Lung (tissue), 12 donors: ENCODE data around the gene LAYN. TPM values are rescaled to one million over a fixed set of nuclear protein-coding genes. Genes with fewer than 3 reads are reported as not detected.

ENCODE experiments used
- ATAC-seq: fragments of 200-7000 bp; cut with Tn5 transposase; one replicate; pipeline ENCODE4 v1.9.1; 2020; ENCODE audit warnings: moderate number of reproducible peaks; ENCODE audit not compliant: insufficient read depth, low FRiP score
- DNase-seq, 3 donors: peaks; one replicate each; pipeline ENCODE4 v3.0.0-alpha.2; 2013 to 2017
- H3K27ac ChIP-seq, 2 donors: one replicate each; pipeline ENCODE4 v1.5.1; 2013; ENCODE audit warnings: mild to moderate bottlenecking in 2 of 2, moderate library complexity in 2 of 2, control low read depth in 1 of 2, inconsistent platforms in 1 of 2, low read depth in 1 of 2, low read length in 1 of 2
- H3K27me3 ChIP-seq, 3 donors: one replicate each; pipeline ENCODE4 v1.5.1; 2013; ENCODE audit warnings: low read length in 2 of 3; ENCODE audit not compliant: control insufficient read depth in 3 of 3, insufficient read depth in 3 of 3
- H3K36me3 ChIP-seq, 4 donors: one replicate each; pipeline ENCODE4 v1.5.1; 2013; ENCODE audit warnings: low read length in 4 of 4, mild to moderate bottlenecking in 1 of 4, moderate library complexity in 1 of 4; ENCODE audit not compliant: control insufficient read depth in 4 of 4, insufficient read depth in 4 of 4
- H3K4me1 ChIP-seq, 5 donors: one replicate each; pipeline ENCODE4 v1.5.1; 2013; ENCODE audit warnings: low read length in 5 of 5, mild to moderate bottlenecking in 2 of 5, moderate library complexity in 1 of 5; ENCODE audit not compliant: control insufficient read depth in 5 of 5, insufficient read depth in 5 of 5
- H3K4me3 ChIP-seq: one replicate; pipeline ENCODE4 v1.5.1; 2013; ENCODE audit warnings: mild to moderate bottlenecking, control low read depth, moderate library complexity
- H3K9ac ChIP-seq, 2 donors: one replicate each; pipeline ENCODE4 v1.5.1; 2013; ENCODE audit warnings: low read length in 2 of 2, control low read depth in 1 of 2; ENCODE audit not compliant: insufficient read depth in 1 of 2
- H3K9me3 ChIP-seq, 4 donors: one replicate each; pipeline ENCODE4 v1.5.1; 2013; ENCODE audit warnings: low read length in 3 of 4, mild to moderate bottlenecking in 1 of 4, moderate library complexity in 1 of 4; ENCODE audit not compliant: control insufficient read depth in 4 of 4, insufficient read depth in 3 of 4
- WGBS, 2 donors: extraction: QIAGEN DNeasy Blood & Tissue Kit; methylation state at CpG; one replicate each; pipeline ENCODE4 v1.1.7; 2013; 5-methylcytosine and 5-hydroxymethylcytosine counted together
- polyA plus RNA-seq, 2 donors: library from polyadenylated mRNA; stranded (reverse); fragments of 200-250 nt; gene quantifications; one replicate each; pipeline ENCODE4 v1.2.1, GENCODE V29; 2013
- total RNA-seq, 2 donors: library from RNA; depleted of rRNA in 1 of 2; stranded (reverse); fragments of >200 nt in 1 of 2; gene quantifications; one replicate each; pipeline ENCODE4 v1.2.1, GENCODE V29; 2014 to 2021
- TF ChIP-seq, protein P1 (sequence below): IDR thresholded peaks from 2 replicates; pipeline ENCODE4 v1.5.1; 2012; ENCODE audit warnings: mild to moderate bottlenecking; ENCODE audit errors: control extremely low read depth, extremely low read depth
- donor health status: control.
- donor health status: control.
- donor health status: Bipolar disorder and iron deficiency.
- donor health status: healthy.
- donor health status: DM: yes; HTN: yes; CAD: no.

LAYN gene
- total and polyA plus RNA-seq, 4 donors, result 6.5 to 13.4 (median 11.3) TPM

DNA sequence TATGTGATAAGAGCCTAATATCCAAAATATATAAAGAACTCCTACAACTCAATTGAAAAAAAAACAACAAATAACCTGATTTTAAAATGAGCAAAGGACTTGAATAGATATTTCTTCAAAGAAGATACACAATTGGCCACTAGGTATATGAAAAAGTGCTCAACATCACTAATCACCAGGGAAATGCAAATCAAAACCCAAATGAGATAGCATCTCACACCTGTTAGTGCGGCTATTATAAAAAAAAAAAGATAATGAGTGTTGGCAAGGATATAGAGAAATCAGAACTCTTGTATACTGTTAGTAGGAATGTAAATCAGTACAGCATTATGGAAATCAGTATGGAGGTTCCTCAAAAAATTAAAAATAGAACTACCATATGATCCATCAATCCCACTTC is 55.8 kb downstream of the LAYN start:
- WGBS, 2 donors, result 97 to 98% methylated on average over 1 of the region's 1 CpG
- Histone ChIP-seq H3K9me3 (no peaks in the 10 kb centered on the region), H3K27me3 (no peaks in the 10 kb centered on the region), H3K4me1 (peaks cover 0 to 7% (median 3%) of the 10 kb centered on the region in 5 donors), H3K9ac (no peak overlapping the region), H3K36me3 (no peaks in the 10 kb centered on the region), H3K4me3 (no peak overlapping the region), H3K27ac (no peak overlapping the region)
- TF ChIP-seq, protein P1, sequence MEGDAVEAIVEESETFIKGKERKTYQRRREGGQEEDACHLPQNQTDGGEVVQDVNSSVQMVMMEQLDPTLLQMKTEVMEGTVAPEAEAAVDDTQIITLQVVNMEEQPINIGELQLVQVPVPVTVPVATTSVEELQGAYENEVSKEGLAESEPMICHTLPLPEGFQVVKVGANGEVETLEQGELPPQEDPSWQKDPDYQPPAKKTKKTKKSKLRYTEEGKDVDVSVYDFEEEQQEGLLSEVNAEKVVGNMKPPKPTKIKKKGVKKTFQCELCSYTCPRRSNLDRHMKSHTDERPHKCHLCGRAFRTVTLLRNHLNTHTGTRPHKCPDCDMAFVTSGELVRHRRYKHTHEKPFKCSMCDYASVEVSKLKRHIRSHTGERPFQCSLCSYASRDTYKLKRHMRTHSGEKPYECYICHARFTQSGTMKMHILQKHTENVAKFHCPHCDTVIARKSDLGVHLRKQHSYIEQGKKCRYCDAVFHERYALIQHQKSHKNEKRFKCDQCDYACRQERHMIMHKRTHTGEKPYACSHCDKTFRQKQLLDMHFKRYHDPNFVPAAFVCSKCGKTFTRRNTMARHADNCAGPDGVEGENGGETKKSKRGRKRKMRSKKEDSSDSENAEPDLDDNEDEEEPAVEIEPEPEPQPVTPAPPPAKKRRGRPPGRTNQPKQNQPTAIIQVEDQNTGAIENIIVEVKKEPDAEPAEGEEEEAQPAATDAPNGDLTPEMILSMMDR, result no peak
- ATAC-seq (no peak), DNase-seq (no peak)

DNA sequence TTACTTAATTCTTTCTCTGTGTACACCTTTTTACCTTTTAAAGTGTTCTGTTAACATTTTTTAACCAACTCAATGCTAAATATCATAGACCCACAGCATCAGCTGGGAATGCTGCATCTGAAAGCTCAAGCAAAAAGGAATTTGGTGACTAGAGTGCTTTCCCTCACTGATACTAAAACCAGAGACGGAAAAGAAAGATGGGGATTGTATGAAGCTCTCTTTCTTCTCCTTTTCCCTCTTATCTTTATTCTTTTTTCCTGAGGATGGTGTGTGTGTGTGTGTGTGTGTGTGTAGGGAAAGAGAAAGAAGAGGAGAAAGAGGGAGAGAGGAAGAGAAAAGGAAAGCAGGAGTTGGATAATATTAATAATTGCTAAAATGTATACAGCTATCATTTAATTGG is 57.6 kb downstream of the LAYN start:
- no peak overlapping the region for H3K27ac ChIP-seq
- no peak for ATAC-seq
- H3K9me3 ChIP-seq, result no peaks in the 10 kb centered on the region
- peak in 2 of 3 donors; percentile 30 to 52 for DNase-seq
- peaks cover 0 to 2% (median 0%) of the 10 kb centered on the region in 4 donors for H3K36me3 ChIP-seq
- TF ChIP-seq, protein P1, result no peak
- WGBS, 2 donors, result 63 to 76% methylated on average over 1 of the region's 1 CpG
- no peak overlapping the region for H3K4me3 ChIP-seq
- no peaks in the 10 kb centered on the region for H3K27me3 ChIP-seq
- peaks cover 0 to 8% (median 3%) of the 10 kb centered on the region in 5 donors for H3K4me1 ChIP-seq
- H3K9ac ChIP-seq, result no peak overlapping the region

DNA sequence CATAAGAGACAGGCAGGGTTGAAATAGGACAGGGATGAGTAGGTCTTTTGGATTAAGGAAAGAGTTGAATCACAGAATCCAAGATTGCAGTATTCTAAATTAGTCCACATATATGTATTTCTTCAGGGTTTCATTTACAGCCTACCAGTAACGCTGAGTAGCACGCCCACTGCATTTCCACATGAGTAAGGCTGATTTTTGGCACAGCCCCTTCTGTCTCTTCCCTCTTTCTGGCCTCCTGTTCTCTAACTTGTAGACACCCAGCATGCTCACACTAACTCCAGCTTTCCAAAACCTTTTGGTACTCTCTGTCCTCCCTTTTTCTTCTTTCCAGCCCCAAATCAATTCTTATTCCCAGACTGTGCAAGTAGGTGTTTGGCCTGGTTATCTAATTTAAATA is 58.0 kb downstream of the LAYN start:
- peaks cover 0 to 2% (median 0%) of the 10 kb centered on the region in 4 donors for H3K36me3 ChIP-seq
- H3K9me3 ChIP-seq, result no peaks in the 10 kb centered on the region
- TF ChIP-seq, protein P1, result no peak
- no peak for ATAC-seq
- no peak overlapping the region for H3K4me3 ChIP-seq
- H3K4me1 ChIP-seq, result peaks cover 0 to 12% (median 3%) of the 10 kb centered on the region in 5 donors
- 71 to 91% methylated on average over 2 of the region's 2 CpGs for WGBS, 2 donors
- H3K27ac ChIP-seq, result no peak overlapping the region
- peak; percentile 66 to 90 (median 80) for DNase-seq
- no peaks in the 10 kb centered on the region for H3K27me3 ChIP-seq
- peak overlapping the region in 1 of 2 donors; percentile 48 for H3K9ac ChIP-seq

DNA sequence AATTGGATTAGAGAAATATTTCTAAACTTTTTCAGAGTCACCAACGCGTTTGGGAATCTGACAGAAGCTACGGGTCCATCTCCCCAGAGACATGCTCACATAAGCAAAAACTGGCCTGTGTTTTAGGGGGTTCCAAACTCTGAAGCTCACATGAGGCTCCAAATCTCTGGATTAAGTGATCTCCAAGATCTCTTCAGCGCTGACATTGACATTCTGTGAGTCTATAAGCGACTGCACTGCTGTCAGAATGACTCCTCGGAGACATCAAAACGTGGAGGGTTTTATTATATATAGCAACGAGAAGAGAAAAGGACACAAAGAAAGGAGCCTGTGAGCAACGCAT is 61.1 kb downstream of the LAYN start:
- TF ChIP-seq, protein P1, result no peak
- Histone ChIP-seq H3K27me3 (no peaks in the 10 kb centered on the region), H3K4me3 (no peak overlapping the region), H3K27ac (peak overlapping the region; percentile 26 to 79), H3K4me1 (peaks cover 0 to 31% (median 3%) of the 10 kb centered on the region in 5 donors), H3K9ac (peak overlapping the region in 1 of 2 donors; percentile 92), H3K9me3 (no peaks in the 10 kb centered on the region), H3K36me3 (peaks cover 0 to 2% (median 0%) of the 10 kb centered on the region in 4 donors)
- no peak for DNase-seq
- WGBS, 2 donors, result 23 to 28% methylated on average over 9 of the region's 9 CpGs
- ATAC-seq, result no peak
